Measurements from ENCODE around the gene EEFSEC.

EEFSEC gene

DNA sequence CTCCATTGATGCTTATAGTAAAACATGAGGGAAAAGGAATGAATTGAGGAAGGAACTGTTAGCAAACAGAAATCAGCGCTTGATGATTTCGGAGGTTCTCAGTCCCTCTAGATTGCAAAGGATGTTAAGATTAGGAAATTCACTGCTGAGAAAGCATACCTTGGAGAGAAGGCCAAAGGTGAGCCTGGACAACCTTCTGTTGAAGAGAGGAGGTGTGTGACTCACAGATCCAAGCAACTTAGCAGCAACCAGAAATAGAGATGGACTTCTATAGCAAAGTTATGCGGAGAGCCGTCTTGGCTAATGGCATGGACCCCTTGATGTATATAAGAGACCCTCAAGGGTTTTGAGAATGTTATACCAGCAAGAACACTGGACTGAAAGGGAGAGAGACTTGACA, 114.3 kb downstream of the EEFSEC start:
- H3K27ac ChIP-seq: no peak overlapping the region
- TF ChIP-seq, protein P1, sequence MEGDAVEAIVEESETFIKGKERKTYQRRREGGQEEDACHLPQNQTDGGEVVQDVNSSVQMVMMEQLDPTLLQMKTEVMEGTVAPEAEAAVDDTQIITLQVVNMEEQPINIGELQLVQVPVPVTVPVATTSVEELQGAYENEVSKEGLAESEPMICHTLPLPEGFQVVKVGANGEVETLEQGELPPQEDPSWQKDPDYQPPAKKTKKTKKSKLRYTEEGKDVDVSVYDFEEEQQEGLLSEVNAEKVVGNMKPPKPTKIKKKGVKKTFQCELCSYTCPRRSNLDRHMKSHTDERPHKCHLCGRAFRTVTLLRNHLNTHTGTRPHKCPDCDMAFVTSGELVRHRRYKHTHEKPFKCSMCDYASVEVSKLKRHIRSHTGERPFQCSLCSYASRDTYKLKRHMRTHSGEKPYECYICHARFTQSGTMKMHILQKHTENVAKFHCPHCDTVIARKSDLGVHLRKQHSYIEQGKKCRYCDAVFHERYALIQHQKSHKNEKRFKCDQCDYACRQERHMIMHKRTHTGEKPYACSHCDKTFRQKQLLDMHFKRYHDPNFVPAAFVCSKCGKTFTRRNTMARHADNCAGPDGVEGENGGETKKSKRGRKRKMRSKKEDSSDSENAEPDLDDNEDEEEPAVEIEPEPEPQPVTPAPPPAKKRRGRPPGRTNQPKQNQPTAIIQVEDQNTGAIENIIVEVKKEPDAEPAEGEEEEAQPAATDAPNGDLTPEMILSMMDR (IDR thresholded peaks at IDR 0.05): no peak
- TF ChIP-seq ZFX (IDR thresholded peaks at IDR 0.05; ENCODE audit: borderline replicate concordance): no peak

DNA sequence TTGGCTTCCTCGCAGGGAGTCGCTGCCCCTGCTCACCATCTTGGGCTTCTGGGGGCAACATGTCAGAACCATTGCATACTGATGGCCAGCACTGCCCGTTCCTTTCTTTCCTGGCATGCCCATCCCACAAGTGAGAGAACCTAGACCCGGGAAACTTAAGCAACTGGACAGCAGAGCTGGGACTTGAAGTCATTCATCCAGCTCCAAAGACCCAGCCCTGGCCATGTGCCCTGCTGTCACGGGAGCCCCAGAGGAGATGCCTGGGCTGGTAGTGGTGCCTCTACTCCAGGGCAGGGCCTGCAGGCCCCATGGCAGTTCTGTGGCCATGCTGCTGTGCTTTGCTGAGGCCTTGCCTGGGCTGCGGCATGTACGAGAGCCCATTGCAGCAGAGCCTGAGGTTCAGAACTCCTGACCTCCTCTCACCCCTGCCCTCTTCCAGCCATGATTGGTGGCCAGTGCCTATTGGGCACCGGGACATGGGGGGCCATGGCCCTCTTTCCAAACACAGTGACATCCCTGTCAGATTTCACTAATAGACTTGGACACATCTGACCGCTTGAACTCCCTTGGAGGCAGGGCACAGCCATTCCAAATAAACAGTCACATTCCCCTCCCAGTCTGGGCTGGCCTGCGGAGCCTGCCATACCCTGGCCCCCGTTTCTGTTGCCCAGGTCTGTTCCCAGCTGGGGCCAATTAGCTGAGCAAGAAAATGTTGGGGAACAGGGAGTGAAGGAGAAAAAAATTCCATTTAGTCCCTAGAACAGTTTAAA, 115.9 kb downstream of the EEFSEC start:
- no peak for TF ChIP-seq ZFX (IDR thresholded peaks at IDR 0.05; ENCODE audit: borderline replicate concordance)
- TF ChIP-seq, protein P1 (IDR thresholded peaks at IDR 0.05): no peak
- no peak overlapping the region for H3K27ac ChIP-seq

DNA sequence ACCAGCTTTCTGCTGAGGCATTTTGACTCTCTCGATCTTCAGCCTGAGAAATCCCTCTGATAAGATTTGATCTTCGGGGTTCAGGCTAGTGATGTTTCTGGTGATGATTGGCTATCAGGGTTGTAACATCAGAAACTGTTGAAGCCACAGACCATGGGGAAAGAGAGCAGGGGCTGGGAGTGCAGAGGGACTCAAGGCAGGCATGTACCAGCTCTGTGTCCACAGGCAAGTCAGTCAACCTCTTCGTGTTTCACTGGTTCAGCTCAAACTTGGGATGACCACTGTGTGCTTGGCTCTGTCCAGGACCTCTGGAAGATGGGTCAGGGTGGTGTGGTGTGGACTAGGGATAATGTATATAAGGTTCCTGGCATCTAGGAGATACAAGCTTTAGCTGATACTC, 116.5 kb downstream of the EEFSEC start:
- TF ChIP-seq, protein P1 (IDR thresholded peaks at IDR 0.05): no peak
- no peak for TF ChIP-seq ZFX (IDR thresholded peaks at IDR 0.05; ENCODE audit: borderline replicate concordance)
- no peak overlapping the region for H3K27ac ChIP-seq

DNA sequence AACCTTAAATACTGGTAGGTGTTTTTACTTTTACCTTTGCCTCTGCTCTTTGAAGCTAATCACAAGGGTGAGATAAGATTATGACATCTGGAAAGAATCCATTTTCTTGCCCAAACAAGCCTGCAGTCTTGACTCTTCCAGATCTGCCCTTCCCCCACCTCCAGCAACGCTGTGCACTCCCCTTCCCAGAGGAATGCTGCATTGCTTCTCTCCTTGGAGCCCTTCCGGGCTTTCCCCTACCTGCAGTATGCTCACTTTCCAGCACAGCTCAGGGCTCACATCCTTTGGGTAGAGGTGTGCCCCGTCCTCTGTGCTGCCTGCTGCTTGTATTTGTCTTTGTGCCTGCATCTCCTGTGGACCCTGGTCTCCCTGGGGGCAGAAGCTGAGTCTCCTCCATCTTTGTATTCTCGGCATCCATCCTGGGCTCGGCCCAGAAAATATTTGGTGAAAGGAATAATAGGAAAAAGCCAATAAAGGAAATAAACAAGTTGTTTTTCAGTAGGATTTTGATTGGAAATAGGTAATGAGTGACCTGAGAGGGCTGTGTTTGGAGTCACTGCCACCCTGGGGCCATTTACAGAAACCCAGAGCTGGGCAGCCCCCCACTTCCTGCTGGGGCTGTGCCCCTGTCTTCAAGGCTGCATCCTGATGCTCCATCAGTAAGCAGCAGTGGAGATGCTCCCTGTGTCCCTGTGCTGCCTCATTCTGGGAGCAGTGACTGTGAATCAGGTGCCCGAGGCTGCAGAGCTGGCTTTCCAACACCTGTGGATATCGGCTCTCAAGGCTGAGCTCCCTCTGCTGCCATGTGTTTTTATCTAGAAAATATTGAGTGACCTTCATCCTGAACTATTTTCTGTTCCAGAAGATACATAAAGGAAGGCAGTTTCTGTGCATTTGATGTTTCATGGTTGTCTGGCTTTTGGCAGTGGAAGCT, 117.5 kb downstream of the EEFSEC start:
- no peak overlapping the region for H3K27ac ChIP-seq
- TF ChIP-seq ZFX (IDR thresholded peaks at IDR 0.05; ENCODE audit: borderline replicate concordance): no peak
- TF ChIP-seq, protein P1 (IDR thresholded peaks at IDR 0.05): no peak

DNA sequence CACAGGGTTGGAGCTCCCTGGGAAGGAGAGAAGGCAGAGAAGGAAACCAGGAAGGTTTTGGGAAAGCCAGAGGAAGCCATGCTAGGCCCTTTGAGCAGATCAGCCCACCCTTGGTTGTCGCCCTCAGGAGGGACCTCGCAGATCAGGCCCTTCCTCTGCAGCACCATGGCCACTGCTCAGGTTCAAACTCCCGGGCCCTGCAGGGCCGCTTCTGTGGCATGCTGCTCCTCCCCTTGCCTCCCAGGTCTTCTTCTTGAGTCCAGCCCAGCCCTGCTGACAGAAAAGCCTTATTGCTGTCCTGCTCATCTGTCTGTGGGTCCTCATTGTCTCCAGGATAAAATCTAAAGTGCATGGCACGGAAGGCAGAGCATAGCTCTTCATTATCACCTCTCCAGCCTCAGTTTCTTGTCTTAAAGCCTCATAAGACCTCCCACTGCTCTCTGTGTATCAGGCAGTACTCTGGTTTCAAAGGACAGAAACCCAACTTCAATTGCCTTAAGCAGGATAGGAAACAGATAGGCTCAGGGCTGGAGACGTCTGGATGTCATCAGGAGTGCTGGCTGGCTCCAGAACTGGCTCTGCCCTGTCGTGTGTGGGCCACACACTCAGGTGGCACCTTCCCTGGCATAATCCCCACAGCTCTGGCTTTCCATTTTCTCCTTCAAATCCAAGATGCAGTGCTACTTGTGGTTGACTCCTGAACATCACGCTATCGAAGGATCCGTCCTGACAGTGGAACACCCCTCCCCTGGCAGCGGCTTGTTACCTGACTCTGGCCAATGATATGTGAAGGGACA, 118.5 kb downstream of the EEFSEC start:
- H3K27ac ChIP-seq: no peak overlapping the region
- TF ChIP-seq, protein P1 (IDR thresholded peaks at IDR 0.05): no peak
- no peak for TF ChIP-seq ZFX (IDR thresholded peaks at IDR 0.05; ENCODE audit: borderline replicate concordance)

DNA sequence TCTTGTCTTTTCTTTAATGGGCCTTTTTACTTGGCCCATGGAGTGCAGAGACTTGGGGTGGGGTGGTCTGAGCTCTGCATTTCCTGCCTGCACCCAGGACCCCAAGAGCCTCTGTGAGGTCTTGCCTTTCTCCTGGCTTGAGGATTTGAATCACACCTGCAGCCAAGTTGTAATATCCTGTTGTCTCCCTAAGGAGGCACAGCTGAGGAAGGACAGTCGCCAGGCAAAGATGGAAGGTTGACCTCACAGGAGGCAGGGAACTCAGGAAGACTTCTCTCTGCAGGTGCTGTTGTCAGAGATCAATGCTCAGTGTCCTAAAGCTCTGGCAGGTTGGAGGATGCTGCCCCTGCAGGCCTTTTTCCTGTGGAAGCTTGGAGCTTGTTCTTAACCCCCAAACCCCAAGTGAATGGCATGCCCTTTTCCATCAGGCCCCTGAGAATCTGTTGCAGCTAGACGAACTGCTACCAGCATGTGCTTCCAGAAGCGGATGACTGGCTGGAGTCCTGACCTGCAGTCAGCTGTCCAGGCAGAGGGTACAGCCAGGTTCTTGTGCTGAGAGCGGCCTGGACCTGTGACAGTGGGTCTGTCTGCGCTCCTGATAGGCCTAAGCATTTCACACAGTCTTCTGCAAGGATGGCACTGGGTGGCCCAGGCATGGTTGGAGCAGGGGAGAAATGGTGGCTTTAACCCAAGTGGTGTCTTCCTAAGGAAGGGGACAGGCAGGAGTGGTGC, 120.0 kb downstream of the EEFSEC start:
- no peak overlapping the region for H3K27ac ChIP-seq
- TF ChIP-seq, protein P1 (IDR thresholded peaks at IDR 0.05): no peak
- TF ChIP-seq ZFX (IDR thresholded peaks at IDR 0.05; ENCODE audit: borderline replicate concordance): no peak
